HepG2 (cell line): ENCODE data around the gene JPH4. TPM values are rescaled to one million over a fixed set of nuclear protein-coding genes. Genes with fewer than 3 reads are reported as not detected.

ENCODE experiments used
- ATF5 ChIP-seq: sonication (generic); formaldehyde crosslinking; IDR thresholded peaks from 2 replicates; pipeline ENCODE4 v1.4.0; 2020; ENCODE audit warnings: mild to moderate bottlenecking, low read depth, missing genetic modification reagents
- GABPB1 ChIP-seq: IDR thresholded peaks from 2 replicates; pipeline ENCODE4 v1.6.1; 2016; ENCODE audit warnings: mild to moderate bottlenecking, missing genetic modification reagents, moderate library complexity, missing compliant biosample characterization
- HDAC6 ChIP-seq: fragments of 200-600 bp; sonication (generic); IDR thresholded peaks from 2 replicates; pipeline ENCODE4 v1.7.0; 2017; ENCODE audit warnings: mild to moderate bottlenecking, antibody characterized with exemption, low read length, low read depth
- MXD1 ChIP-seq: sonication (generic); formaldehyde crosslinking; IDR thresholded peaks from 2 replicates; pipeline ENCODE4 v1.4.0; 2020; ENCODE audit warnings: mild to moderate bottlenecking, missing genetic modification reagents
- NFE2L2 ChIP-seq: fragments of 150-350 bp; IDR thresholded peaks from 2 replicates; pipeline ENCODE4 v1.6.1; 2014; ENCODE audit warnings: low read length
- NFIC ChIP-seq: IDR thresholded peaks from 2 replicates; pipeline ENCODE4 v1.6.1; 2012; ENCODE audit warnings: mild to moderate bottlenecking, low read length, inconsistent platforms
- NFYB ChIP-seq: sonication (generic); formaldehyde crosslinking; IDR thresholded peaks from 2 replicates; pipeline ENCODE4 v1.4.0; 2020; ENCODE audit warnings: missing genetic modification reagents
- NFYC ChIP-seq: IDR thresholded peaks from 2 replicates; pipeline ENCODE4 v1.6.1; 2016; ENCODE audit warnings: missing genetic modification reagents, missing compliant biosample characterization
- RNF219 ChIP-seq: sonication (generic); formaldehyde crosslinking; IDR thresholded peaks from 2 replicates; pipeline ENCODE4 v1.5.0; 2020; ENCODE audit warnings: mild to moderate bottlenecking, missing genetic modification reagents
- SCMH1 ChIP-seq: sonication (generic); formaldehyde crosslinking; IDR thresholded peaks from 2 replicates; pipeline ENCODE4 v1.9.0; 2021; ENCODE audit warnings: missing genetic modification reagents, mild to moderate bottlenecking, borderline replicate concordance
- SMYD3 ChIP-seq: sonication (generic); formaldehyde crosslinking; IDR thresholded peaks from 2 replicates; pipeline ENCODE4 v1.8.1; 2023; ENCODE audit warnings: mild to moderate bottlenecking, missing genetic modification reagents
- SNAPC2 ChIP-seq: sonication (generic); formaldehyde crosslinking; IDR thresholded peaks from 2 replicates; pipeline ENCODE4 v1.8.1; 2022; ENCODE audit warnings: mild to moderate bottlenecking, missing genetic modification reagents
- SOX13 ChIP-seq, 3 experiments: fragments of 450-650 bp in 1 of 3; sonication (generic) in 1 of 3; formaldehyde crosslinking in 1 of 3; IDR thresholded peaks in 2 of 3; conservative IDR thresholded peaks in 1 of 3; 2 replicates each; pipeline versions ENCODE4 v1.5.0 to v1.6.1; 2016 to 2020; ENCODE audit warnings: antibody characterized with exemption in 1 of 3, mild to moderate bottlenecking in 1 of 3, missing compliant biosample characterization in 1 of 3, missing genetic modification reagents in 1 of 3, moderate library complexity in 1 of 3
- TBL1XR1 ChIP-seq: fragments of 150-350 bp; IDR thresholded peaks from 2 replicates; pipeline ENCODE4 v1.6.1; 2014; ENCODE audit warnings: borderline replicate concordance, low read length; ENCODE audit not compliant: partially characterized antibody
- ZBTB4 ChIP-seq: sonication (generic); formaldehyde crosslinking; IDR thresholded peaks from 2 replicates; pipeline ENCODE4 v1.4.0; 2020; ENCODE audit warnings: missing genetic modification reagents, mild to moderate bottlenecking, borderline replicate concordance
- ZKSCAN5 ChIP-seq: sonication (generic); formaldehyde crosslinking; IDR thresholded peaks from 2 replicates; pipeline ENCODE4 v1.5.1; 2020; ENCODE audit warnings: mild to moderate bottlenecking, missing genetic modification reagents
- ZNF382 ChIP-seq: sonication (generic); formaldehyde crosslinking; IDR thresholded peaks from 2 replicates; pipeline ENCODE4 v1.5.0; 2020; ENCODE audit warnings: missing genetic modification reagents, mild to moderate bottlenecking, borderline replicate concordance
- ZNF770 ChIP-seq: sonication (generic); formaldehyde crosslinking; IDR thresholded peaks from 2 replicates; pipeline ENCODE4 v1.5.0; 2020; ENCODE audit warnings: mild to moderate bottlenecking, missing genetic modification reagents
- ZNF782 ChIP-seq: sonication (generic); formaldehyde crosslinking; IDR thresholded peaks from 2 replicates; pipeline ENCODE4 v1.4.0; 2020; ENCODE audit warnings: missing genetic modification reagents, mild to moderate bottlenecking, borderline replicate concordance
- polyA plus RNA-seq, 8 experiments: library from polyadenylated mRNA; depleted of rRNA in 3 of 8; stranded (reverse) in 7 of 8; unstranded in 1 of 8; fragments of >200 nt; fragmentation: Illumina TruSeq in 4 of 8; extraction: Trizol in 4 of 8; gene quantifications; 2 replicates each; pipeline versions ENCODE4 v1.2.1 to v1.2.3, GENCODE V29; 2011 to 2016; ENCODE audit warnings: low read depth in 4 of 8, missing spikeins in 1 of 8, mixed read lengths in 1 of 8; ENCODE audit not compliant: insufficient read depth in 1 of 8
- total RNA-seq, 5 experiments: library from RNA; depleted of rRNA; stranded (reverse); fragments of >200 nt; fragmentation: Illumina TruSeq; extraction: Trizol; gene quantifications; 2 replicates each; pipeline ENCODE4 v1.2.3, GENCODE V29; 2016; ENCODE audit warnings: low read depth in 1 of 5

The JPH4 gene
- total and polyA plus RNA-seq, 2 of the 13 experiments (the other 11 are each of a cell fraction or from before 2014, with no cell fraction given): 0.08 to 0.22 TPM

GRCh38 chr14:23555882-23556699 is 22.5 kb downstream of the JPH4 start, which contains the start of gene THTPA (continued):
- peak; percentile 97 for TF ChIP-seq GABPB1 (CRISPR knock-in tag)
- no peak for TF ChIP-seq SMYD3 (CRISPR knock-in tag)
- TF ChIP-seq NFIC: no peak
- TF ChIP-seq ZBTB4 (CRISPR knock-in tag): peak; percentile 93; the same call in 1 of the 2 replicates
- TF ChIP-seq MXD1 (CRISPR knock-in tag): peak; percentile 97; the same call in 1 of the 2 replicates
- peak; percentile 99 for TF ChIP-seq ZNF782 (CRISPR knock-in tag)
- TF ChIP-seq SNAPC2 (CRISPR knock-in tag): peak; percentile 99
- peak; percentile 47 for TF ChIP-seq TBL1XR1
- no peak for TF ChIP-seq ZNF382
- TF ChIP-seq SCMH1: no peak
- peak; percentile 97 for TF ChIP-seq ATF5 (CRISPR knock-in tag)
- no peak for TF ChIP-seq SOX13 (IDR thresholded peaks at IDR 0.05)
- TF ChIP-seq SOX13 (CRISPR knock-in tag; conservative IDR thresholded peaks at IDR 0.05 in 1 of 2, IDR thresholded peaks at IDR 0.05 in 1 of 2): peak in 1 of 2 experiments; percentile 64; a peak in 3 of 4 replicates
- TF ChIP-seq HDAC6: no peak
- peak; percentile 60 for TF ChIP-seq NFYC (CRISPR knock-in tag)
- peak; percentile 86 for TF ChIP-seq ZKSCAN5
- TF ChIP-seq NFYB (CRISPR knock-in tag): peak; percentile 66
- no peak for TF ChIP-seq RNF219
- TF ChIP-seq ZNF770 (CRISPR knock-in tag): peak; percentile 53; the same call in 1 of the 2 replicates
- TF ChIP-seq NFE2L2: no peak; the same call in 1 of the 2 replicates
